H1 (cell line): ENCODE results near the gene RASAL2.

Experiments used
- JUN ChIP-seq: IDR thresholded peaks from 2 replicates; pipeline ENCODE4 v1.6.1; 2011; ENCODE audit warnings: low read depth, mild to moderate bottlenecking, improper control_type of control experiment, low read length
- TF ChIP-seq, protein P1 (sequence below), 3 experiments: IDR thresholded peaks; 1 replicate in 2 of 3; 2 replicates in 1 of 3; pipeline versions ENCODE4 v1.5.1 to v1.6.1; 2011; ENCODE audit warnings: low read length in 3 of 3, mild to moderate bottlenecking in 3 of 3, inconsistent platforms in 2 of 3, low read depth in 1 of 3, moderate library complexity in 1 of 3; ENCODE audit not compliant: insufficient read depth in 1 of 3; ENCODE audit errors: control extremely low read depth in 1 of 3

DNA sequence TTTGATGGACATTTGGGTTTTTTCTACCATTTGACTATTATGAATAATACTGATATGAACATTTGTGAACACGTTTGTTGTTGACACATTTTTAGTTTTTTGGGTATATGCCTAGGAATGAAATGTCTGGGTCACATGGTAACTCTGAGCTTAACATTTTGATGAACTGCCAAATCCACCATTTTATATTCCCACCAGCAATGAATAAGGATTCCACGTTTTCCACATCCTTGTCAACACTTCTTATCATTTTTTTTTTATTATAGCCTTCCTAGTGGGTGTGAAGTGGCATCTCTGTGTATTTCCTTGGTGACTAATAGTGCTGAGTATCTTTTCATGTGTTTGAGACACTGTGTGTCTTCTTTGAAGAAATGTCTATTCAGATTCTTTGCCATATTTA is 67.6 kb downstream of the RASAL2 start:
- TF ChIP-seq, protein P1, sequence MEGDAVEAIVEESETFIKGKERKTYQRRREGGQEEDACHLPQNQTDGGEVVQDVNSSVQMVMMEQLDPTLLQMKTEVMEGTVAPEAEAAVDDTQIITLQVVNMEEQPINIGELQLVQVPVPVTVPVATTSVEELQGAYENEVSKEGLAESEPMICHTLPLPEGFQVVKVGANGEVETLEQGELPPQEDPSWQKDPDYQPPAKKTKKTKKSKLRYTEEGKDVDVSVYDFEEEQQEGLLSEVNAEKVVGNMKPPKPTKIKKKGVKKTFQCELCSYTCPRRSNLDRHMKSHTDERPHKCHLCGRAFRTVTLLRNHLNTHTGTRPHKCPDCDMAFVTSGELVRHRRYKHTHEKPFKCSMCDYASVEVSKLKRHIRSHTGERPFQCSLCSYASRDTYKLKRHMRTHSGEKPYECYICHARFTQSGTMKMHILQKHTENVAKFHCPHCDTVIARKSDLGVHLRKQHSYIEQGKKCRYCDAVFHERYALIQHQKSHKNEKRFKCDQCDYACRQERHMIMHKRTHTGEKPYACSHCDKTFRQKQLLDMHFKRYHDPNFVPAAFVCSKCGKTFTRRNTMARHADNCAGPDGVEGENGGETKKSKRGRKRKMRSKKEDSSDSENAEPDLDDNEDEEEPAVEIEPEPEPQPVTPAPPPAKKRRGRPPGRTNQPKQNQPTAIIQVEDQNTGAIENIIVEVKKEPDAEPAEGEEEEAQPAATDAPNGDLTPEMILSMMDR (IDR thresholded peaks at IDR 0.05; ENCODE audit: control extremely low read depth in 1 of 3, insufficient read depth in 1 of 3, low read depth in 1 of 3, low read length in 3 of 3), result no peak
- TF ChIP-seq JUN, result no peak
